Caco-2 (cell line): ENCODE results near the gene BCL2L11. TPM values are rescaled to one million over a fixed set of nuclear protein-coding genes. Genes with fewer than 3 reads are reported as not detected.

ENCODE experiments used
- BruUV-seq: library from RNA; stranded (reverse); fragments of 400-500 nt; replicated peaks from 2 replicates; lab custom pipeline; 2021; lab: Mats Ljungman, UMichigan
- CTCF ChIA-PET: fragments of 300-600 bp; sonication (Branson Sonifier 250); formaldehyde crosslinking; loops from one replicate; lab custom pipeline; 2022; ENCODE audit warnings: antibody characterized with exemption; lab: Charles Lee
- POLR2A ChIA-PET: fragments of 300-600 bp; sonication (Branson Sonifier 250); formaldehyde crosslinking; loops from one replicate; lab custom pipeline; 2022; ENCODE audit warnings: antibody characterized with exemption; lab: Charles Lee
- DNase-seq, 2 experiments: peaks; one replicate each; pipeline versions ENCODE4 v3.0.0 to v3.0.0-alpha.2; 2020 to 2022
- H3K27me3 ChIP-seq: replicated peaks from 2 replicates; pipeline ENCODE4 v1.6.0; 2011; ENCODE audit warnings: low read length; ENCODE audit not compliant: control insufficient read depth, insufficient read depth
- H3K36me3 ChIP-seq: 2 replicates; pipeline ENCODE4 v1.5.1; 2011; ENCODE audit warnings: low read length; ENCODE audit not compliant: control insufficient read depth, insufficient read depth
- H3K4me1 ChIP-seq: fragments of 250-450 bp; sonication (Bioruptor Pico); 2 replicates; pipeline ENCODE4 v1.5.1; 2020; ENCODE audit warnings: mild to moderate bottlenecking
- H3K4me3 ChIP-seq: 2 replicates; pipeline ENCODE4 v1.5.1; 2011; ENCODE audit warnings: low read depth, mild to moderate bottlenecking, control low read depth, low read length
- H3K9me3 ChIP-seq: fragments of 250-450 bp; sonication (Bioruptor Pico); 2 replicates; pipeline ENCODE4 v1.5.1; 2020; ENCODE audit warnings: mild to moderate bottlenecking, moderate library complexity
- H3K27ac Mint-ChIP-seq: one replicate; pipeline ENCODE4 v1.8.0; 2022; ENCODE audit warnings: mixed read lengths; ENCODE audit not compliant: unreplicated experiment
- H3K27me3 Mint-ChIP-seq: one replicate; pipeline ENCODE4 v1.8.0; 2022; ENCODE audit warnings: mixed read lengths; ENCODE audit not compliant: insufficient read depth, unreplicated experiment
- H3K36me3 Mint-ChIP-seq: one replicate; pipeline ENCODE4 v1.8.0; 2022; ENCODE audit warnings: mild to moderate bottlenecking, mixed read lengths; ENCODE audit not compliant: insufficient read depth, unreplicated experiment
- H3K4me1 Mint-ChIP-seq: one replicate; pipeline ENCODE4 v1.8.0; 2022; ENCODE audit warnings: low read depth, mixed read lengths; ENCODE audit not compliant: unreplicated experiment
- H3K4me3 Mint-ChIP-seq: one replicate; pipeline ENCODE4 v1.8.0; 2022; ENCODE audit warnings: mild to moderate bottlenecking, moderate library complexity, mixed read lengths; ENCODE audit not compliant: unreplicated experiment
- H3K9me3 Mint-ChIP-seq: one replicate; pipeline ENCODE4 v1.8.0; 2022; ENCODE audit warnings: mixed read lengths; ENCODE audit not compliant: unreplicated experiment
- intact Hi-C: fragments of 100-400 bp; cut with micrococcal nuclease; formaldehyde crosslinking; loops from one replicate; pipeline ENCODE4 v1.10.0; 2022; ENCODE audit not compliant: unreplicated experiment
- total RNA-seq: library from RNA; stranded (reverse); gene quantifications from 2 replicates; pipeline ENCODE4 v1.2.3, GENCODE V29; 2022
- TF ChIP-seq, protein P1 (sequence below), 2 experiments: fragments of 200-600 bp in 1 of 2; IDR thresholded peaks; 1 replicate in 1 of 2; 2 replicates in 1 of 2; pipeline versions ENCODE4 v1.5.1 to v1.8.0; 2011 to 2022; ENCODE audit warnings: antibody characterized with exemption in 1 of 2, control low read depth in 1 of 2, inconsistent platforms in 1 of 2, low read depth in 1 of 2, low read length in 1 of 2, mild to moderate bottlenecking in 1 of 2, moderate library complexity in 1 of 2; ENCODE audit not compliant: insufficient read depth in 1 of 2, severe bottlenecking in 1 of 2, unreplicated experiment in 1 of 2

The BCL2L11 gene
- total RNA-seq, 1 experiment from 2014 or later, result 28.9 TPM

DNA sequence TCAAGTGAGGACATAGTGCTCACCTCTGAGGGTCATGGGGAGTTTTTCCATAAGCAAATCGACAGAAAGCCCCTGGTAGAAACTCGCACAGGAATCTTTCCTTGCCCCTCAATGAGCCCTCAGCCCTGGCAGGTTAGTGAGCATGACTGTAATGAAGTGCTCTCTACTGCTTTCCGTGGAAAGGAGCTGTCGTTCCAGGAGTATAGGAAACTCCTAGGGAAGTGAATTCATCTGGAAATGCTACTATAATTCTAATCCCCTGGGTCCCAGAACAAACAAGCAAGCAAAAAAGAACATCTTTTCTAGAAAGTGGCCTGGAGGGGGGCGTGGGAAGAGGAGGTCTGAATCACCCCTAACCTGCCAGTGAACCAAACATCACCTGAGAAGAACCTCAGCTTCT, 18.1 kb downstream of the BCL2L11 start:
- peaks cover 33% of the 10 kb centered on the region for H3K36me3 Mint-ChIP-seq
- peaks cover 9% of the 10 kb centered on the region for H3K4me1 Mint-ChIP-seq
- BruUV-seq, result no TSS peak
- H3K4me3 Mint-ChIP-seq, result no peak overlapping the region
- no peaks in the 10 kb centered on the region for H3K27me3 Mint-ChIP-seq
- no peaks in the 10 kb centered on the region for H3K9me3 Mint-ChIP-seq
- H3K4me1 ChIP-seq, result no peaks in the 10 kb centered on the region
- intact Hi-C loops, result no loop called here
- H3K36me3 ChIP-seq, result peaks cover 6% of the 10 kb centered on the region
- no peak for DNase-seq
- TF ChIP-seq, protein P1, sequence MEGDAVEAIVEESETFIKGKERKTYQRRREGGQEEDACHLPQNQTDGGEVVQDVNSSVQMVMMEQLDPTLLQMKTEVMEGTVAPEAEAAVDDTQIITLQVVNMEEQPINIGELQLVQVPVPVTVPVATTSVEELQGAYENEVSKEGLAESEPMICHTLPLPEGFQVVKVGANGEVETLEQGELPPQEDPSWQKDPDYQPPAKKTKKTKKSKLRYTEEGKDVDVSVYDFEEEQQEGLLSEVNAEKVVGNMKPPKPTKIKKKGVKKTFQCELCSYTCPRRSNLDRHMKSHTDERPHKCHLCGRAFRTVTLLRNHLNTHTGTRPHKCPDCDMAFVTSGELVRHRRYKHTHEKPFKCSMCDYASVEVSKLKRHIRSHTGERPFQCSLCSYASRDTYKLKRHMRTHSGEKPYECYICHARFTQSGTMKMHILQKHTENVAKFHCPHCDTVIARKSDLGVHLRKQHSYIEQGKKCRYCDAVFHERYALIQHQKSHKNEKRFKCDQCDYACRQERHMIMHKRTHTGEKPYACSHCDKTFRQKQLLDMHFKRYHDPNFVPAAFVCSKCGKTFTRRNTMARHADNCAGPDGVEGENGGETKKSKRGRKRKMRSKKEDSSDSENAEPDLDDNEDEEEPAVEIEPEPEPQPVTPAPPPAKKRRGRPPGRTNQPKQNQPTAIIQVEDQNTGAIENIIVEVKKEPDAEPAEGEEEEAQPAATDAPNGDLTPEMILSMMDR (IDR thresholded peaks at IDR 0.05; ENCODE audit: insufficient read depth in 1 of 2, low read depth in 1 of 2, low read length in 1 of 2, severe bottlenecking in 1 of 2, unreplicated experiment in 1 of 2), result no peak
- ChIA-PET CTCF (no interaction called here), POLR2A (no interaction called here)
- no peak overlapping the region for H3K27ac Mint-ChIP-seq
- H3K4me3 ChIP-seq, result no peak overlapping the region
- H3K27me3 ChIP-seq, result no peaks in the 10 kb centered on the region
- H3K9me3 ChIP-seq, result no peaks in the 10 kb centered on the region

DNA sequence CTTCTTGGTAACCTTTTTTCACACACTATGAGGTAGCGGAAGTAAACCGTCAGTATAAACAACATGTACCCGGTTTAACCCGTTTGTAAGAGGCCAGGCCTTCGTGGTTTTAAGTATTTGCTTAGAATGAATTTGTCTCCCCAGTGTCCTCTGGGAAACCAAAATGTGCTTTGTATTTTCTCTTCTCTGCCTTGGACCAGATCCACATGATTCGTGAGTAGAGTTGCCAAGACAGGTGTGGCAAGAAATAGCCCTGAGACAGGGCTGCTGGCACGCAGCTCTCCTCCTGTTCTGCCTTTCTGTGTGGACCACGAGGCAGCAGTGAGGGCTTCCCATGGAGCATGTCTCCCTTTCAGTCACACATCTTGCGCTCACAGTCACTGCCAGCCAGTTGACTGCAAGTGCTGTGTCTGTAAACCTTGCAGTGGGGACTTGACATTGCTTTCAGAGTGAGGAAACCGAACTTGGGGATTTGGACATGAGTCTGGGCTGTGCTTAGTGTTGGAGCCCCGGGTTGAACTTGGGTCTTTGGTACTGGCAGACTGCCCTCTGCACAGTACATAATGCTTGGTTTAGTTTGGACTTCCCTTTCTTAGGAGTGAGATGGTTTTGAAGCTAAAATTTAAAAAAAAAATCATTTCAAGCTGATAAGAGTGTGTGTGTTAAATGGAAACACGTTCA, 19.1 kb downstream of the BCL2L11 start:
- H3K9me3 ChIP-seq, result no peaks in the 10 kb centered on the region
- Mint-ChIP-seq H3K27ac (no peak overlapping the region), H3K4me1 (peaks cover under 1% of the 10 kb centered on the region), H3K36me3 (peaks cover 26% of the 10 kb centered on the region), H3K27me3 (no peaks in the 10 kb centered on the region), H3K4me3 (no peak overlapping the region), H3K9me3 (no peaks in the 10 kb centered on the region)
- TF ChIP-seq, protein P1 (IDR thresholded peaks at IDR 0.05; ENCODE audit: insufficient read depth in 1 of 2, low read depth in 1 of 2, low read length in 1 of 2, severe bottlenecking in 1 of 2, unreplicated experiment in 1 of 2), result no peak
- H3K4me1 ChIP-seq, result no peaks in the 10 kb centered on the region
- H3K27me3 ChIP-seq, result no peaks in the 10 kb centered on the region
- no peak overlapping the region for H3K4me3 ChIP-seq
- intact Hi-C loops, result no loop called here
- DNase-seq, result no peak
- CTCF ChIA-PET, result no interaction called here
- H3K36me3 ChIP-seq, result peaks cover 6% of the 10 kb centered on the region
- BruUV-seq, result no TSS peak
- POLR2A ChIA-PET, result no interaction called here

DNA sequence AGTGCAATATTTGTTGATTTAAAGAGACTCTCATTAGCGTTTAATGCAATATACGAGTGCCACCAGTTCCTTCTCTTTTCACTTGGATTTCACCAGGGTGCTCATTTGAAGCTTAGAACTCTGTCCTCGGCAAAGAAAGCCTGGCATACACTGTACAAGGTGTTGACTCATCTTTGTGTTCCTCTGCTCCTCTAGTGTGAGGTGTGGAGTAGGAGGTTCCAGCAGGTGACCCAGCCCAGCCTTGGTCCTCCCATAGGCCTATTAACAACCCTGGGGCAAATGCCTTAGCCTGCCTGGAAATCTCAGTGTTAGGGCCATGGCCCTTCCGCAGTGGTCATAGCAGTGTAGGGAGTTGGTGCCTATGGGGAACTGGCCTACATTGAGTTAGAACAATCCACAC, 20.1 kb downstream of the BCL2L11 start:
- Mint-ChIP-seq H3K4me1 (no peaks in the 10 kb centered on the region), H3K36me3 (peaks cover 19% of the 10 kb centered on the region)
- CTCF ChIA-PET, result no interaction called here

More for the DNA sequence above, 20.1 kb downstream of the BCL2L11 start:
- TF ChIP-seq, protein P1 (IDR thresholded peaks at IDR 0.05; ENCODE audit: insufficient read depth in 1 of 2, low read depth in 1 of 2, low read length in 1 of 2, severe bottlenecking in 1 of 2, unreplicated experiment in 1 of 2), result no peak
- H3K27me3 Mint-ChIP-seq, result no peaks in the 10 kb centered on the region
- no peaks in the 10 kb centered on the region for H3K9me3 Mint-ChIP-seq
- no peaks in the 10 kb centered on the region for H3K9me3 ChIP-seq
- no peaks in the 10 kb centered on the region for H3K4me1 ChIP-seq
- POLR2A ChIA-PET, result no interaction called here
- H3K4me3 ChIP-seq, result no peak overlapping the region
- H3K36me3 ChIP-seq, result peaks cover 6% of the 10 kb centered on the region
- no TSS peak for BruUV-seq
- H3K27ac Mint-ChIP-seq, result no peak overlapping the region
- DNase-seq, result no peak
- intact Hi-C loops, result no loop called here
- H3K4me3 Mint-ChIP-seq, result no peak overlapping the region
- H3K27me3 ChIP-seq, result no peaks in the 10 kb centered on the region
